Endothelial cell of umbilical vein (primary cell): ENCODE data around the gene LAMA4. TPM values are rescaled to one million over a fixed set of nuclear protein-coding genes. Genes with fewer than 3 reads are reported as not detected.

Experiments used
- BruUV-seq: library from RNA; stranded (reverse); fragments of 400-500 nt; replicated peaks from 2 replicates; lab custom pipeline; 2021; lab: Mats Ljungman, UMichigan
- CTCF ChIA-PET: fragments of 300-600, 350-600 bp; sonication (Branson Sonifier 250); formaldehyde crosslinking; loops from one replicate; lab custom pipeline; 2021; ENCODE audit warnings: antibody characterized with exemption, inconsistent platforms; lab: Charles Lee
- POLR2A ChIA-PET: fragments of 300-600, 350-600 bp; sonication (Branson Sonifier 250); formaldehyde crosslinking; loops from one replicate; lab custom pipeline; 2021; ENCODE audit warnings: antibody characterized with exemption, inconsistent platforms; lab: Charles Lee
- DNase-seq: peaks from one replicate; pipeline ENCODE4 v3.0.0-alpha.2; 2011; ENCODE audit warnings: low read depth, low spot score
- FAIRE-seq: peaks from 2 replicates; lab custom pipeline; 2011; peaks lifted over from hg19 to GRCh38; lab: Jason Lieb, UNC
- H2AFZ ChIP-seq: 2 replicates; pipeline ENCODE4 v1.6.0; 2012; ENCODE audit warnings: low read depth, low read length, control low read depth, inconsistent platforms
- H3K27ac ChIP-seq: 2 replicates; pipeline ENCODE4 v1.5.1; 2011; ENCODE audit warnings: low read depth, mild to moderate bottlenecking, control low read depth, low read length, moderate library complexity; ENCODE audit not compliant: insufficient read depth
- H3K27me3 ChIP-seq, 2 experiments: 2 replicates each; pipeline versions ENCODE4 v1.6.0 to v1.6.1; 2011; ENCODE audit warnings: low read length in 2 of 2, mixed read lengths in 1 of 2; ENCODE audit not compliant: control insufficient read depth in 2 of 2, insufficient read depth in 2 of 2
- H3K36me3 ChIP-seq, 2 experiments: 2 replicates in 1 of 2; 3 replicates in 1 of 2; pipeline ENCODE4 v1.5.1; 2011; ENCODE audit warnings: low read length in 2 of 2, mild to moderate bottlenecking in 1 of 2, moderate library complexity in 1 of 2; ENCODE audit not compliant: control insufficient read depth in 2 of 2, insufficient read depth in 2 of 2; ENCODE audit errors: extremely low read depth in 1 of 2
- H3K4me1 ChIP-seq: 3 replicates; pipeline ENCODE4 v1.5.1; 2011; ENCODE audit warnings: mild to moderate bottlenecking, low read length; ENCODE audit not compliant: control insufficient read depth, insufficient read depth; ENCODE audit errors: extremely low read depth
- H3K4me2 ChIP-seq: 2 replicates; pipeline ENCODE4 v1.6.1; 2011; ENCODE audit warnings: low read length, control low read depth, mixed read lengths; ENCODE audit not compliant: insufficient read depth
- H3K4me3 ChIP-seq, 3 experiments: fragments of 200-600 bp in 1 of 3; sonication (generic), shearing (Covaris generic) in 1 of 3; replicated peaks in 1 of 3; 2 replicates each; pipeline ENCODE4 v1.5.1; 2011 to 2016; ENCODE audit warnings: control low read depth in 3 of 3, low read length in 3 of 3, mild to moderate bottlenecking in 2 of 3, inconsistent platforms in 1 of 3, low read depth in 1 of 3, moderate library complexity in 1 of 3; ENCODE audit not compliant: insufficient read depth in 1 of 3
- H3K79me2 ChIP-seq: 2 replicates; pipeline ENCODE4 v1.6.0; 2012; ENCODE audit warnings: low read length, inconsistent platforms; ENCODE audit not compliant: control insufficient read depth, insufficient read depth
- H3K9ac ChIP-seq: replicated peaks from 2 replicates; pipeline ENCODE3; 2011; ENCODE audit warnings: low read length, control low read depth; ENCODE audit not compliant: insufficient read depth; ENCODE audit errors: extremely low read depth
- H3K9me1 ChIP-seq: replicated peaks from 3 replicates; pipeline ENCODE4 v1.6.0; 2011; ENCODE audit warnings: mild to moderate bottlenecking, low read length; ENCODE audit not compliant: control insufficient read depth, insufficient read depth; ENCODE audit errors: extremely low read depth
- H3K9me3 ChIP-seq: replicated peaks from 2 replicates; pipeline ENCODE4 v1.5.1; 2012; ENCODE audit warnings: low read length, inconsistent platforms; ENCODE audit not compliant: control insufficient read depth, insufficient read depth
- H4K20me1 ChIP-seq: replicated peaks from 2 replicates; pipeline ENCODE3; 2011; ENCODE audit warnings: mild to moderate bottlenecking, low read length; ENCODE audit not compliant: control insufficient read depth, insufficient read depth; ENCODE audit errors: extremely low read depth
- CTCF ChIP-seq, 2 donors: IDR thresholded peaks; 1 replicate in 1 of 2; 2 replicates in 1 of 2; pipeline ENCODE4 v1.5.1; 2011; ENCODE audit warnings: low read length in 2 of 2, mild to moderate bottlenecking in 2 of 2, moderate library complexity in 2 of 2, control low read depth in 1 of 2, inconsistent platforms in 1 of 2, low read depth in 1 of 2; ENCODE audit not compliant: insufficient read depth in 1 of 2; ENCODE audit errors: extremely low read depth in 1 of 2
- EZH2 ChIP-seq: IDR thresholded peaks from 2 replicates; pipeline ENCODE4 v1.6.1; 2012; ENCODE audit warnings: borderline replicate concordance, low read depth, mild to moderate bottlenecking, moderate library complexity, low read length, inconsistent platforms; ENCODE audit not compliant: severe bottlenecking
- FOS ChIP-seq: IDR thresholded peaks from 2 replicates; pipeline ENCODE4 v1.6.1; 2011; ENCODE audit warnings: mild to moderate bottlenecking, low read length, moderate library complexity, borderline replicate concordance; ENCODE audit not compliant: insufficient read depth
- GATA2 ChIP-seq: IDR thresholded peaks from 2 replicates; pipeline ENCODE4 v1.7.0; 2011; ENCODE audit warnings: low read depth, mild to moderate bottlenecking, moderate library complexity, mixed read lengths, low read length; ENCODE audit not compliant: insufficient read length, insufficient read depth
- JUN ChIP-seq: IDR thresholded peaks from 2 replicates; pipeline ENCODE4 v1.6.1; 2011; ENCODE audit warnings: borderline replicate concordance, low read depth; ENCODE audit not compliant: insufficient read length, insufficient read depth
- MYC ChIP-seq: IDR thresholded peaks from one replicate; pipeline ENCODE4 v1.6.1; 2011; ENCODE audit warnings: mild to moderate bottlenecking, low read depth, low read length
- POLR2A ChIP-seq: IDR thresholded peaks from 2 replicates; pipeline ENCODE4 v1.6.1; 2012; ENCODE audit warnings: low read depth, mild to moderate bottlenecking, control low read depth, low read length
- POLR2AphosphoS5 ChIP-seq: IDR thresholded peaks from 2 replicates; pipeline ENCODE4 v1.6.1; 2012; ENCODE audit warnings: low read depth, mild to moderate bottlenecking, control low read depth, low read length, moderate library complexity; ENCODE audit not compliant: insufficient read depth
- dilution Hi-C: fragments of 300-500 bp; cut with MboI; formaldehyde crosslinking; loops from one replicate; pipeline ENCODE4 v1.15.0; 2019; ENCODE audit warnings: low sequenced_read_pairs; ENCODE audit not compliant: extremely low pct_ligation_motif_present
- intact Hi-C: fragments of 100-400 bp; cut with micrococcal nuclease; formaldehyde crosslinking; loops from one replicate; pipeline ENCODE4 v1.10.0; 2022
- polyA plus RNA-seq, 4 experiments: library from polyadenylated mRNA; depleted of rRNA in 3 of 4; stranded (reverse) in 3 of 4; unstranded in 1 of 4; fragments of >200 nt; gene quantifications; 2 replicates each; pipeline versions ENCODE4 v1.2.1 to v1.2.3, GENCODE V29; 2011 to 2012; ENCODE audit warnings: missing spikeins in 1 of 4
- total RNA-seq: library from RNA; stranded (reverse); gene quantifications from 2 replicates; pipeline ENCODE4 v1.2.3, GENCODE V29; 2021
- TF ChIP-seq, protein P1 (sequence below): IDR thresholded peaks from 2 replicates; pipeline ENCODE4 v1.6.1; 2011; ENCODE audit not compliant: insufficient read depth, insufficient read length

Gene LAMA4
- total and polyA plus RNA-seq, 2 donors (not counting 3 experiments of a cell fraction or from before 2014, with no cell fraction given), result 384 to 629 TPM

- no peak for FAIRE-seq
- H3K79me2 ChIP-seq, result peaks cover 57% of the 10 kb centered on the region
- H3K4me2 ChIP-seq, result no peak overlapping the region
- H3K36me3 ChIP-seq, result peaks cover 30 to 49% of the 10 kb centered on the region in 2 experiments
- no peaks in the 10 kb centered on the region for H3K9me1 ChIP-seq
- intact Hi-C loops, result no loop called here
- BruUV-seq, result no TSS peak
- POLR2A ChIA-PET, result no interaction called here
- CTCF ChIA-PET, result no interaction called here
- no peaks in the 10 kb centered on the region for H3K9me3 ChIP-seq
- TF ChIP-seq POLR2AphosphoS5 (no peak), MYC (no peak), GATA2 (no peak), CTCF (IDR thresholded peaks at IDR 0.05; ENCODE audit: extremely low read depth in 1 of 2, insufficient read depth in 1 of 2, low read depth in 1 of 2, low read length in 2 of 2) (no peak), POLR2A (no peak), FOS (no peak), JUN (no peak), EZH2 (no peak)
- TF ChIP-seq, protein P1, sequence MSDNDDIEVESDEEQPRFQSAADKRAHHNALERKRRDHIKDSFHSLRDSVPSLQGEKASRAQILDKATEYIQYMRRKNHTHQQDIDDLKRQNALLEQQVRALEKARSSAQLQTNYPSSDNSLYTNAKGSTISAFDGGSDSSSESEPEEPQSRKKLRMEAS, result no peak
- no peak overlapping the region for H3K27ac ChIP-seq
- H3K4me1 ChIP-seq, result peaks cover 62% of the 10 kb centered on the region
- H2AFZ ChIP-seq, result no peak overlapping the region
- H3K4me3 ChIP-seq, result no peak overlapping the region
- no peaks in the 10 kb centered on the region for H4K20me1 ChIP-seq
- no peaks in the 10 kb centered on the region for H3K27me3 ChIP-seq
- dilution Hi-C loops, result no loop called here
- no peak for DNase-seq
- no peak overlapping the region for H3K9ac ChIP-seq
Measured at GRCh38 chr6:112210852-112211251, 43.5 kb downstream of the LAMA4 start.
